HG03521 (cell line): ENCODE measurements around the gene BCAS1.
"Not testable (repeated sequence)": the region's sequence is repeated elsewhere in the genome, so short reads cannot be mapped to it uniquely, and the experiment has no call there.

Experiments
- ATAC-seq: cut with Tn5 transposase; IDR thresholded peaks from one replicate; pipeline ENCODE4 v1.9.1; 2021; ENCODE audit warnings: mild to moderate bottlenecking, moderate library complexity; ENCODE audit not compliant: unreplicated experiment

Gene BCAS1

GRCh38 chr20:53933232-53933846, 137.1 kb downstream of the BCAS1 start:
- no peak for ATAC-seq

GRCh38 chr20:53932655-53933192, 137.7 kb downstream of the BCAS1 start:
- not testable (repeated sequence) for ATAC-seq

GRCh38 chr20:53931597-53931996, 138.8 kb downstream of the BCAS1 start:
- ATAC-seq, result no peak

GRCh38 chr20:53930651-53931504, 139.5 kb downstream of the BCAS1 start:
- no peak for ATAC-seq

GRCh38 chr20:53929974-53930650, 140.3 kb downstream of the BCAS1 start:
- ATAC-seq, result peak; percentile 67

GRCh38 chr20:53929399-53929798, 141.0 kb downstream of the BCAS1 start:
- no peak for ATAC-seq

GRCh38 chr20:53927990-53928389, 142.4 kb downstream of the BCAS1 start:
- no peak for ATAC-seq

GRCh38 chr20:53926428-53927028, 143.9 kb downstream of the BCAS1 start:
- ATAC-seq, result peak; percentile 50

- ATAC-seq, result no peak
These were observed 144.6 kb downstream of the BCAS1 start for GRCh38 chr20:53925651-53926401.

GRCh38 chr20:53923566-53924369, 146.6 kb downstream of the BCAS1 start:
- ATAC-seq, result no peak

GRCh38 chr20:53922901-53923314, 147.5 kb downstream of the BCAS1 start:
- peak; percentile 42 for ATAC-seq

GRCh38 chr20:53921443-53921973, 148.9 kb downstream of the BCAS1 start:
- no peak for ATAC-seq

- ATAC-seq, result no peak
These were observed 149.6 kb downstream of the BCAS1 start for GRCh38 chr20:53920647-53921245.

GRCh38 chr20:53919886-53920285, 150.5 kb downstream of the BCAS1 start:
- no peak for ATAC-seq

- ATAC-seq, result no peak
These were observed 151.4 kb downstream of the BCAS1 start for GRCh38 chr20:53918949-53919361.

GRCh38 chr20:53918020-53918311, 152.4 kb downstream of the BCAS1 start:
- no peak for ATAC-seq

- peak; percentile 63 for ATAC-seq
These were observed 153.0 kb downstream of the BCAS1 start for GRCh38 chr20:53917145-53918019.

- no peak for ATAC-seq
These were observed 154.3 kb downstream of the BCAS1 start for GRCh38 chr20:53916173-53916512.
